GM18507 (cell line): ENCODE data around the gene KRTAP7-1.

Experiments
- DNase-seq: peaks from one replicate; pipeline ENCODE4 v3.0.0; 2011; ENCODE audit warnings: low read depth; ENCODE audit not compliant: insufficient read length; ENCODE audit errors: extremely low spot score
- FAIRE-seq: peaks from 2 replicates; lab custom pipeline; 2011; peaks lifted over from hg19 to GRCh38; lab: Jason Lieb, UNC

Gene KRTAP7-1

GRCh38 chr21:30829659-30830058 is at the start of gene KRTAP7-1:
Gene KRTAP7-1, minus strand, starts transcription at chr21:30829759. Its CDS starts 61 bp downstream, at chr21:30829698.
- FAIRE-seq: no peak
- no peak for DNase-seq

- no peak for DNase-seq
- FAIRE-seq: no peak
Measured at GRCh38 chr21:30874526-30874925, 45.0 kb upstream of the KRTAP7-1 start.

- FAIRE-seq: no peak
- DNase-seq: no peak
Measured at GRCh38 chr21:30847627-30848500, 18.3 kb upstream of the KRTAP7-1 start.

GRCh38 chr21:30842990-30843389 is 13.4 kb upstream of the KRTAP7-1 start:
- FAIRE-seq (no peak), DNase-seq (no peak)

GRCh38 chr21:30839304-30839703 is 9.7 kb upstream of the KRTAP7-1 start:
- FAIRE-seq (no peak), DNase-seq (no peak)

- DNase-seq (no peak), FAIRE-seq (no peak)
Measured at GRCh38 chr21:30838536-30838935, 9.0 kb upstream of the KRTAP7-1 start.

- DNase-seq: no peak
- FAIRE-seq: peak; percentile 21
Measured at GRCh38 chr21:30831194-30831765, 1.7 kb upstream of the KRTAP7-1 start.

- no peak for FAIRE-seq
- DNase-seq: no peak
Measured at GRCh38 chr21:30818837-30819610, 10.5 kb downstream of the KRTAP7-1 start.

- FAIRE-seq (no peak), DNase-seq (no peak)
Measured at GRCh38 chr21:30813174-30813573, 16.4 kb downstream of the KRTAP7-1 start, which contains the start of gene KRTAP8-1. Gene KRTAP8-1, minus strand, starts transcription at chr21:30813274. Its CDS starts 54 bp downstream, at chr21:30813220.

- DNase-seq: no peak
- no peak for FAIRE-seq
Measured at GRCh38 chr21:30800605-30801004, 29.0 kb downstream of the KRTAP7-1 start.

- no peak for DNase-seq
Measured at GRCh38 chr21:30793581-30794314, 35.8 kb downstream of the KRTAP7-1 start.

GRCh38 chr21:30779249-30779648 is 50.3 kb downstream of the KRTAP7-1 start:
- FAIRE-seq (no peak), DNase-seq (no peak)

More at GRCh38 chr21:30793581-30794314, 35.8 kb downstream of the KRTAP7-1 start:
- no peak for FAIRE-seq
